HPDE6-E6E7 (cell line): Measurements from ENCODE around the gene TES.
"Not testable (repeated sequence)": the region's sequence is repeated elsewhere in the genome, so short reads cannot be mapped to it uniquely, and the experiment has no call there.

Source experiments
- DNase-seq: peaks from one replicate; pipeline ENCODE4 v3.0.0; 2011; ENCODE audit warnings: missing footprints; ENCODE audit errors: extremely low spot score

The TES gene

DNA sequence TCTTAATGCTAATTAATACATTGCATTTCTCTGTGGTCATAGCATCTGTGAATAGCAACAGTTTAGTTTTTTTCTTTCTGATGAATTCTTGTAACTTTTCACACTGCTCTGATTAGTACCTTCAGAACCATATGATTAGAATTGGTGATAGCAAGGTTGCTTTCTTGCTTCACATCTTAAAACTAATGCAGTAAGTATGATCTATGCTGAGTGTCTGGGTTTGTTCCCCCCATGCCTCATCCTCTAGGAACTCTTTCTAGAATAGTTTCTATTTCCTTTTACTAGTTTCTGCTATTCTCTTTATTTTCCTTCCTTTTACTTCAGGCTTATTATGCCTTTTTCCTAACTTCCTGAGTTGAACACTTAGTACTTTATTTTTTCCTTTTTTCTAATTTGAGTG, 32.4 kb downstream of the TES start:
- DNase-seq, result no peak

DNA sequence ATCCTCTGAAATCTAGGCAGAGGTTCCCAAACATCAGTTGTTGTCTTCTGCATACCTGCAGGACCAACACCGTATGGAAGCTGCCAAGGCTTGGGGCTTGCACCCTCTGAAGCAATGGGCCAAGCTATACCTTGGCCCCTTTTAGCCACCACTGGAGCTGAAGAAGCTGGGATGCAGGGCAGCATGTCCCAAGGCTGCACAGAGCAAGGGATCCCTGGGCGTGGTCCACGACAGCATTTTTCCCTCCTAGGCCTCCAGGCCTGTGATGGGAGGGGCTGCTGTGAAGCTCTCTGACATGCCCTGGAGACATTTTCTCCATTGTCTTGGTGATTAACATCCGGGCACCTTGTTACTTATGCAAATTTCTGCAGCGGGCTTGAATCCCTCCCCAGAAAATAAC, 34.5 kb downstream of the TES start:
- DNase-seq, result not testable (repeated sequence)

DNA sequence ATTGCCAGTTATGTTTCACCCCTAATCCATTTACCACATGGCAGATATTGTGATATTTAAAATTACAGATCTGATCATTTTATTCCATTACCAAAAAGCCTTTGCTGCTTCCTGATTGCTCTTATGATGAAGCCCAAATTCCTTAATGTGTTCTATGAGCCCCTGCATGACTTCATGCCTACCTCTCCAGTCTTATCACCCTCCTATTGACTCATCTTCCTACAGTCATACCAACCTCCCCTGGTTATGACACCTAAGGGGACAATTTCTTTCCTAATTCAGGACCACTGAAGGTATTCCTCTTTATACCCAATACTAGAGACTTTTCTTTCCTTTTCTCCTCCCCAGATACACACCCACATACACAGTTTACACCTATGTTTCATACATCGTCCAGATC, 36.0 kb downstream of the TES start:
- no peak for DNase-seq

DNA sequence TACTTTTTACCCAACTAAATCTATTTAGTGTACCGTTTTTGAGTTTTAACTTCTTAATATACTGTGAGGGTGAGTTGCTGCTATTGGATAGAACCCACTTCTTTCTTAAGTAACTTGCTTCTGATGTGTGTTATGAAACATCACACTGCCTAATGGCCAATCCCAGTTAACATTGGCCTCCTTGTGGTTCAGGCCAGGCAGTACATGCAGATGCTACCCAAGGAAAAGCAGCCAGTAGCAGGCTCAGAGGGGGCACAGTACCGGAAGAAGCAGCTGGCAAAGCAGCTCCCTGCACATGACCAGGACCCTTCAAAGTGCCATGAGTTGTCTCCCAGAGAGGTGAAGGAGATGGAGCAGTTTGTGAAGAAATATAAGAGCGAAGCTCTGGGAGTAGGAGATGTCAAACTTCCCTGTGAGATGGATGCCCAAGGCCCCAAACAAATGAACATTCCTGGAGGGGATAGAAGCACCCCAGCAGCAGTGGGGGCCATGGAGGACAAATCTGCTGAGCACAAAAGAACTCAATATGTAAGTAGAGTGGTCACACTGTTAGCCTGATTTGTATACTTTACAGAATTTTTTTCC, 39.7 kb downstream of the TES start:
- peak; percentile 20 for DNase-seq

DNA sequence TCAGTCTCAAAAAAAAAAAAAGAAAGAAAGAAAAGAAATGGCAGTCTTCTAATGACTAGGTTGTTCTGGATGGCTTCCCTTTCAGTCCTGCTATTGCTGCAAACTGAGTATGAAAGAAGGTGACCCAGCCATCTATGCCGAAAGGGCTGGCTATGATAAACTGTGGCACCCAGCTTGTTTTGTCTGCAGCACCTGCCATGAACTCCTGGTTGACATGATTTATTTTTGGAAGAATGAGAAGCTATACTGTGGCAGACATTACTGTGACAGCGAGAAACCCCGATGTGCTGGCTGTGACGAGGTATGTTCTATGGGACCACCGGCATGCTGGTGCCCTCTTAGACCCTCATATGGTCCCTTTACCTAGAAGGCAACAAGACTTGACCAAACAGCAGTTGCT, 41.3 kb downstream of the TES start:
- no peak for DNase-seq

DNA sequence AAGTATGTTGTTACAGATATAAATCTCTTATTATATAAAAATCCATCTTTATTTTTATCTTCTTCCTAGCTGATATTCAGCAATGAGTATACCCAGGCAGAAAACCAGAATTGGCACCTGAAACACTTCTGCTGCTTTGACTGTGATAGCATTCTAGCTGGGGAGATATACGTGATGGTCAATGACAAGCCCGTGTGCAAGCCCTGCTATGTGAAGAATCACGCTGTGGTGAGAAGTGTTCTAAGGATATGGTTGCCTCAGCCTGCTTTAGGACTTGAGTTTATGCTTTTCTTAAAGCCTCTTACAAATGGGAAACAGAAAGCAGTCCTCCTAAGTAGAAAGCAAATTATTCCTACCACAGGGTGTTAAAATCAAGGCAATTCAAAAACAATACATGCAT, 41.9 kb downstream of the TES start:
- no peak for DNase-seq

DNA sequence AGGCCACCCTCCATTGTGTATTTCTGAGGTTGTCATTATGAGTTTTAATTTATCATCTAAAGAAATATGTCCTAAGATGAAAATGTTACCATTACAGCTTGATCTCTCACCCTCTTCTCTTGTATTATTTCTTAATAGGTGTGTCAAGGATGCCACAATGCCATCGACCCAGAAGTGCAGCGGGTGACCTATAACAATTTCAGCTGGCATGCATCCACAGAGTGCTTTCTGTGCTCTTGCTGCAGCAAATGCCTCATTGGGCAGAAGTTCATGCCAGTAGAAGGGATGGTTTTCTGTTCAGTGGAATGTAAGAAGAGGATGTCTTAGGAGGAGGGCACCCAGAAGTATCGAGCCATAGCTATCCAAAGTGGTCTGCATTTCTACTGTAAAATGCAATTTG, 46.8 kb downstream of the TES start:
- no peak for DNase-seq

DNA sequence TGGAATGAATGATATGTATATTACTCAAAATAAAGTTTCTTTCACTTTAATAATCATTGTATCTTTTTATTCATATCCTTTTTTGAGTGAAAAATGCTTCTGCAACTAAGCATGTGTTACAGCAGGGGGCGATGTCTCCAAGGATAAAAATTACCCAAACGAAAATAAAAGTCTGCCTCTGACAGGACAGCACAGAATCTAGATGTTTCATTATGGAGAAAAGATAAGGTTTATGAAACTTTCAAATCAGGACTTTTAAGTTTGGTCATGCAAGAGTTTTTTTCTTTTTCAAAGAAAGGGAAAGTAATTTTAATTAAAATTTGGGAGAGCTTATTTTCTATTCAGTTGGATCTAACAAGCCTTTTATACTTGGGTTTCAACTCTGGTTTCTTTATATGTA, 48.4 kb downstream of the TES start:
- DNase-seq, result no peak

DNA sequence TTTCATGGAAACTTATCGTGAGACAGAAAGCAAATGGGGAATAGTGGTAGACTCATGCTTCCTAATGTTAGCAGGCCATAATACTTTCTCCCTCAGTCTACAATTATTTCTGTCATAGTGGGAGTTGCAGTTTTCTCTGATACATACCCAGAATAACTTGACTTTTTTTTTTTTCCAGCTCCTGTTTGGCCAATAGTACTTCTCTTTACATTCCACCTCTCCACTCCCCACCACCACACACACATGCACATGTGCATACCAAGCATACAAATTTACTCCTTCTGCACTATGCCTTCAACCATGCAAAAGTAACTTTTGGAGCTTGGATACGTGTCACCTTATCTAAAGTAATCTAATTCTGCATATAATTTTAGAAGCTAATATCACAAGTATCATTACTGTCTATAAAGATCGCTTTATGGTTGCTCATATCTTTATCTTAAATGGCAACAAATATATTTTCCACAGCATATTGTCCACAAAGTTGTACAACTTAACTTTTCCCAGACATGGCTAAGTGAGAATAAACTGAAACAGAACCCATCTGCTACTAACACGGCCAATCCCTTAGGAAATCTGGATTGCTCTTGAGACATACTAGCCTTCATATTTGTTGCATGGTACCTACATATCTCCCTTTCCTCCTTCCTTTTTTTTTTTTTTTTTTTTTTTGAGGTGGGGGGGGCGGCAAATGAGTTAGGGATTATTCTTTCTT, 49.0 kb downstream of the TES start:
- peak; percentile 14 for DNase-seq

DNA sequence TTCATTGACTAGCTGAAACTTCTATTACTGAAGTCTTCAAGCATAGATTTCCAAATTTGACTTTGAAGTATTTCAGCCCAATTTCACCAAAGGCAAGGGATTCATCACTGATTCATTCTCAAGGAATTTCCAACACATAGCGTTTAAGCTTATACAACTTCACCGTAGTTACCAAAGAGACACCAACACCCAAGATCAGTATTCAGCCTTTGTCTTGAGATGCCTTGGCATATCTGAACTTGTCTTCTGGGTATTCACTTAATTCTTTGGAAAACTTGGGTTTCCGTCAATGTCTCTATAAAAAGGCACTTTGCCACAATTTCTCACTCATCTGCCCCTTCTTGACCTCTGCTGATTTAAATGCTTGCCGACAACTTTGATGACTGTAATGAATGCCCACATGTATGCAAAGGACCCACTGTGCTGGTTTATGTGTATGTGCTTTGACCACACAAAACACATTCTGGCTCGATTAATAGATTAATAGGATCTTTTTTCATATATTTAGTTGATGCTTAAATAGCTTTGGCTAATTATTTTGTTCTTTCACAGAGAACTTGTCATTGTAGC, 49.6 kb downstream of the TES start:
- DNase-seq, result peak; percentile 65

DNA sequence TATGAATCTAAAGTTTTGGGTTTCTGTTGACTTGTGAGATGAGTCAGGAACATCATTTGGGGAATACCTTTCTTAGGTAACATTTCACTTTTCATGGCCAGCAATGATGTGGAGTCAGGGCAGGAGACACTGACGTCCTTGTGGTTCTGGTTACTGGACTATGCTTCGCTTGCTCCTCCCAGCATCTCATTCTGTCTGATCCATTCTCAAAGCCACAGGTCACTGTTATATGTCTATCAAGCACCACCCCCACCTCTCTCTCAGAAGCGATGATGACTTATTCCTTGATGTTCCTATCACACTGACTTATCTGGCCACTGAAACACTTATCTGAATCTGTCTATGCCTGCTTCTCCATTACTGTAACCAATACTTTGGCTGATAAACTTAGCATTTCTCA, 51.6 kb downstream of the TES start:
- DNase-seq, result no peak

DNA sequence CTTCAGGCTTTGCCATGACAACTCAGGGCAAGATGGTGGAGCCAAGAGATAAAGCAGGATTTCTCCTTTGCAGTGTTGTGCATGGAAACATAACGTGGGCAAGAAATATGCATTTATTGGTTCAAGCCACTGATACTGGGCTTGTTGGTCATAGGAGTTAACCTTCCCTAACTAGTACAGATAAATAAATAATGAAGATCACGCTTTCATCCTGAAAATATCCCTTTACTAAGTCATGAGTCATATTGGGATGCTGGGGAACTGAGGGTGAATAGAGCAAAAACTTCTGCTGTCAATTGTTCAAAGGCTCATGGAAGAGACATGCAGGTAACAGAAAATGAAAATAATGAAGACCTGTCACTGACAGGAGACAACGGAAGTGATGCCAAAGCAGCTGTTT, 55.5 kb downstream of the TES start:
- no peak for DNase-seq

DNA sequence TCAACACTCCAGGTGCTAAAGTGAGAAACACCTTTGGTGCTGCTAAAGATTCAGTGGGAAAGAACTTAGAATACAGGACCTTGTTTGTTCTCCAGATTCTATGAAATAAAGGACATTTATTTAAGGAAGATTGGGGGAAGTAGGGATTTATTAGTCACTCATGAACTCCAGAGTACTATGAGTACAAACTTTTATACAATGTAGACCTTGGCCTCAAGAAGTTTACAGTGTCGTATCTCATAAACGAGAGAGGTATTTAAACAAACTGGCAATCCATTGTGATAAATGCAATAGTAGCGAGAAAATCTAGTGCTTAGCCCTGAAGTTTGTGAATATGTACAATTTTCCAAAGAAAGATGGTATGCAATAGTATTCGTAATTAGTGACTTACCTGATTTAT, 59.1 kb downstream of the TES start:
- DNase-seq, result no peak

DNA sequence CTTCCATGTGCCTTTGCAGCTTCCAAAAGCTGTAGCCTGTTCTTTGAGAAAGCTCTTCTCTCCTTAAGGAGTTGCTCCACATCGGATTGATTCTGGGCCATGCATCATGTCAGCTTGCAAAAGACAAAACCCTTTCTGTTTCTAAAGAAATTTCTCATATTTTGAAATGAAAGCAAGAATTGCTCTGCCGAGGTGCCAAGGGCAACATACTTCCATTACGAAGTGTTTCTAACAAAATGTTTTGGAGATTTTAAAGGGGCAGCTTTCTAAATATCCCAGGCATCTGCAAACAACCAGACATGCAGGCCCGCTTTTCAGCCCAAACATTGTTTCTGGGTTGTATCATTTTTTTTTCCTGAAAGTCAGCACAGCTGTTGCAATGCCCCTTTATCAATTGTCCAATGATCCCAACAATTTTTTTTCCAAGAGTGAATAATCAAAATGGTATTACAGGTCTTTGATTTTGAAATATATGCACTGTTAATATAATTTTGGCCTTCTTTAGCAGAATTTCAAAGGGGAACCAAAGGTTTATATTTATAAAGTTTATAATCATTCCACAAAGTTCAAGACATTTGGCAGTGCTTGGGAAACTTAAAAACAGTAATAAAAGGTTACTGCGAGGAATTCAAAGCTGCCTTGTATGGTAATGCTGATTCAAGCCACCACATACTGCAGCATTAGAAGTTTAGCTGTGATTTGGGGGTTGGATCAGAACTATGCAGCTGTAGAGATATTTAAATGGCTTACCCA, 61.0 kb downstream of the TES start:
- DNase-seq, result no peak

DNA sequence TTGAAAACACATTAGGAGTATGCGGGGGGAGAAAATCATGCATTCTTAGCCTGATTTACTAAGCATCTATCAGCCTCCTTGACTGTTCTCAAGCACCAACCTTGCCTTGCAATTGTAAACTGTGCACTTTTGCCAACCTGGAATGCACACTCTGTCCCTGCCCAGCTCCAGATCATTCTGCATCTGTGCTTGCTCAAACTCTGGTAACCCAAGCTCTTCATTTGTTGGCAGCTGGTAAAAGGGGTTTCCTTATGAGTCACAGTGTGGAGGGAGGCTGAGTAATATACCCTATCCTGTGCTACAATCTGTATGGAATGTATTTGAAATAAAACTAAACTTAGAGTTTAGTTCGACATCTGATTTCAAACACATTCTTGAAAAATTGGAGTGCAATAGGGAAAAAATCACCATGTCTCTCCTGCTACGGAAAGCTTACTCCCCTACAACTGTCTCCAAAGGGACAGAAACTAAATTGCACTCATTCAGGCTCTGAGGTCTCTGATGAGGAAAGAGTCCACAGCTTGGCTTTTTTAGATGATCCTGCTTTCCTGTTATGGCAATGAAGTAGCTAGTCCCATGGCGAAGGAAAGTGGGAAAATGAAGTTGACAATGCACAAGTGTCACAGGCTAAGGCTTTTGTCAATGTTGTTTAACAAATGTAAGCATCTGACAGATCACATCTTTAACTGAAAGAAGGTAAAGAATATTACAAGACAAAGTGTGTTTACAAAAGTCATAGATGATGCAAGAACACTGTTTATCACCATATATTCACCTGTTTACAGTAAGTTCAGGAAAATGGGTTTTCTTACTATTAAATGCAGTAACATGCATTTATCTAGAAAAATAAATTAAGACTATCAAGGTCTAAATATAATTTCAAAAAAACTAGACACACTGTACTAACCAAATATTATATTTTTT, 61.9 kb downstream of the TES start:
- DNase-seq, result peak; percentile 94

DNA sequence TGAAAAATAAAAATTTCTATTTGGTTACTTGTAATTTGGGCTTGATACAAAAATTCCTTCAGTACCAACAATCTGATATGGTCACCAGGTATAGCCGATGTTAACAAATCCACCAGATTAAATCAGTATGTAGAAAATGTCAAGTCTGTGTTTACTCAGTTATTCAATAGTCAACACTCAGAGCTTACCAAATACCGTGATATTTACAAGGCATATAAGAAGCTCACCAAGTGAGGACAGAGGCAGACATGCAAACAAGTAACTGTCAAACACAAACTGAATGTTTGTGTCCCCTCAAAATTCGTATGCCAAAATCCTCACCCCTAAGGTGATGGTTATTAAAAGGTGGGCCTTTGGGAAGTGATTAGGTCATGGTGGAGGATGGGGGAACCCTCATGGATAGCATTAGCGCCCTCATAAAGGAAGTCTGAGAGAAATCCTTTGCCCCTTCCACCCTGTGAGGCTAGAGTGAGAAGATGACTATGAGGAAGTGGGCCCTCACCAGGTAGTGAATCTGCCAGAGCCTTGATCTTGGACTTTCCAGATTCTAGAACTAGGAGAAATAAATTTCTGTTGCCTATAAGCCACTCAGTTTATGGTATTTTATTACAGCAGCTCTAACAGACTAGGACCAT, 63.1 kb downstream of the TES start:
- DNase-seq, result no peak

DNA sequence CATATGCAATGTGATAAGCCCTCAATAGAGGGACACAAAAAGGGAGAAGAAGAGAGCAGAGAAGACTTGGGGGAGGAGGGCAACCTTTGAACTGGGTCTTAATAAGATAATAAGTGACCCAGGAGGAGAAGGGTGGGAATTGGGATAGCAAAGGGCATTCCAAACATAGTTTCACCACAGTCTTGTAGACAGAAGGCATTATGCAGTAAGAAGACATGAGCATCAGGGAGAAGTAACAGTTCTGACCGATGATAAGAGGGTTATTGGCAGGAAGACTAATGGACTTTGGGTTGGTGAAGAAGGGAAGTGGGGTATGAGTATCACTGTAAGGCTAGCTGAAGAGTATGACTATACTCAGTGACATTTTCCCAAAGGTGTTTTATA, 63.6 kb downstream of the TES start:
- DNase-seq, result no peak

DNA sequence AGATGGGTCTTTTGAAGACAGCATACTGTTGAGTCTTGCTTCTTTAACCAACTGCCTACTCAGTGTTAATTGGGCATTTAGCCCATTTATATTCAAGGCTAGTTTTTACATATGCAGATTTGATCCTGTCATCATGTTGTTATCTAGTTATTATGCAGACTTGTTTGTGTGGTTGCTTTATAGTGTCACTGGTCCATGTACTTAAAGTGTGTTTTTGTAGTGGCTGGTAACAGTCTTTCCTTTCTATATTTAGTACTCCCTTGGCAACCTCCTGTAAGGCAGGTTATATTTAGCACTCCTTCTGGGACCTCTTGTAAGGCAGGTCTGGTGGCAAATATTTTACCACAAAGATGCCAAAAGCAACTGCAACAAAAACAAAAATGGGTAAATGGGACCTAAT, 66.7 kb downstream of the TES start:
- no peak for DNase-seq

DNA sequence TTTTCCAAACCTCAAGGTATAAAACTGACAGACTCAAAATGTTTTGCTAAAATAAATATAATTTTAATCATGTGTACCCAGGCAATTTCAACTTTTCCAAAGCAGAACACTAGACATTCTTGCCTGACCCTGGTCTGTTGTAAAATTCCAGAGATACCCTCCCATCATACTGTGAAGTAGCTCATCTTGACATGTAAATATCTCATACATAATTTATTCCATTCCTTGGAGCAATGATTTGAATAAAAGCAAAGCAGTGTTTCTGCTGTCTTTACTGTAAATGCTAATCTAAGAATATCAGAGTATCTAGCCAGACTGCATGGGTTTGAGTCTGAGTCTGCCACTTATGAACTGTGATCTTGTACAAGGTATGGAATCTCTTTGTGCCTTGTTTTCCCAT, 68.9 kb downstream of the TES start:
- no peak for DNase-seq

DNA sequence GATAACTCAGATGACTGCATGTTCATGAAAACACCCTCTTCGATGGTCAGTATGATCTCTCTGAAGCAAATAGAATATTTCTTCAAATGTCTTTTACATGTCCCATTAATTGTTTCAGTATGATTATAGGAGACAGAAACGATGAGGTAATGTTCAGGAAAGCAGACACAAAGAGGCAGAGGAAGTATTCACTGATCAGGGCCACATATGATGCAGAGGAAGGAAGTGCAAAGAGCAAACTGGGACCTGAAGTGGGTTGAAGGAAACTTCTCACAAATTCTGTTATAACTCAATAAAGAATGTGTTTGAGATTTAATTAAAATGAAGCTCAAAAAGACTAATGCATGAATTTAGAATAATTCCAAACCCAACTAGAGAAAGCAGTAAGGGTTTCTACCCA, 70.5 kb downstream of the TES start:
- no peak for DNase-seq

DNA sequence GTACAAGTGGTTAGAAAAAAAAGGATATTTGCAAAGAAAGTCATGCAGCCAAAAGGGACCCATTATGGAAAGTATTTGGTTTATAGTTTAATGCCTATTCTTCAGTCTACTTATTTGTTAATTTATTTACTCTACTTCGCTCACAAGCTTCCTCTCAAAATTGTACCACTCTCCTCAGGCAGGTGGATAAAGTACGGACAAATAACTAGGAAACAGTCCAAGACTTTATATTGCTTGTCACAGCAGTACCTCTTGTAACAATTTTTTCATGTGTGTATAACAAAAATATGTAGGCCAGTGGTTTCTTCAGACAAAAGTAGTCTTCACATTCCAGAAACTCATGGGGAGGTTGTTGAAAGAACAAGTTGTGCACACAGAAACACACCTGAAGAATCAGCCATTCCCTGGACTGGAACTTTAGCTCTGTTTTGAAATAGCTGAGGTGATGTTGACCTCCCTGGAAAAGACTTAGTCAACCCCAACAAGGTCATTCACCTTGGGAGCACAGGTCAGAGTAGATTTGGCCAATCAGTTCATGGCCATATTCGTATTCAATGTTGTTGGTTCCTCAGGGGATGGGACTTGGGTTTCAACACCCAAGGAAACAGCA, 73.4 kb downstream of the TES start:
- no peak for DNase-seq
